ENCODE data around the gene TLE6.
"Not testable (repeated sequence)": the region's sequence is repeated elsewhere in the genome, so short reads cannot be mapped to it uniquely, and the experiment has no call there.

Gene TLE6

DNA sequence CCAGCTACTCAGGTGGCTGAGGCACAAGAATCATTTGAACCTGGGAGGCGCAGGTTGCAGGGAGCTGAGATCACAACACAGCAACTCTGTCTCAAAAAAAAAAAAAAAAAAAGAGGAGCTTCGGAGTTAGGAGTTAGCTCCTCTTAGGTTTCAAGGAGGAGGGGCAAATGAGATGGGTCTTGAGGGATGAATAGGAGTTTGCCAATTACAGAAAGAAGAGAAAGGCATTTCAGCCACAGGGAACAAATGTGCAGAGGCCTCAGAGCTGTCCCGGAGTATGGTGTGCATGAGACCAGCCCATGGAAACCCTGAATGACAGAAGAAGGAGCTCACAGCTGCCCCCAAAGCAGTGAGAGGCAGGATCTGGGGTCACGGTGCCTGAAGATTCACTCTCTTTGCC, 27.2 kb downstream of the TLE6 start:
- no peak for DNase-seq (ENCODE audit: low spot score)

DNA sequence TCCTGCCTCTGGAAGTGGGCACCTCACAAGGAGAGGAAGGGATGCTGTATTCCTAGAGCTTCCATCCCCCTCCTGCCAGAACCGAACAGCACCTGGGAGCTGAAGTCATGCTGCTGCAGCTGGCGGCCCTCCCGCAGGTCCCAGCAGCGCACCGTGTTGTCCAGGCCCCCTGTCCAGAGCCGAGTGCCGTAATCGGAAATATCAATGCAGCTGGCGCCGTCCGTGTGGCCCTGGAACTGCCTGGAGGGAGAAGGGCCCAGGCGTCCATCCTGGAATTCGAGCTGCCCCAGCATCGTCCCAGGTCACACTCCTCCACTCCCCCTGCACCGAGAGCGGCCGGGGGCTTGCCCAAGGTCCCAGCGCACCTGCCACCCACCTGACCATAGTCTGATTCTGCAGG, 28.0 kb downstream of the TLE6 start:
- DNase-seq (ENCODE audit: low spot score), result no peak

DNA sequence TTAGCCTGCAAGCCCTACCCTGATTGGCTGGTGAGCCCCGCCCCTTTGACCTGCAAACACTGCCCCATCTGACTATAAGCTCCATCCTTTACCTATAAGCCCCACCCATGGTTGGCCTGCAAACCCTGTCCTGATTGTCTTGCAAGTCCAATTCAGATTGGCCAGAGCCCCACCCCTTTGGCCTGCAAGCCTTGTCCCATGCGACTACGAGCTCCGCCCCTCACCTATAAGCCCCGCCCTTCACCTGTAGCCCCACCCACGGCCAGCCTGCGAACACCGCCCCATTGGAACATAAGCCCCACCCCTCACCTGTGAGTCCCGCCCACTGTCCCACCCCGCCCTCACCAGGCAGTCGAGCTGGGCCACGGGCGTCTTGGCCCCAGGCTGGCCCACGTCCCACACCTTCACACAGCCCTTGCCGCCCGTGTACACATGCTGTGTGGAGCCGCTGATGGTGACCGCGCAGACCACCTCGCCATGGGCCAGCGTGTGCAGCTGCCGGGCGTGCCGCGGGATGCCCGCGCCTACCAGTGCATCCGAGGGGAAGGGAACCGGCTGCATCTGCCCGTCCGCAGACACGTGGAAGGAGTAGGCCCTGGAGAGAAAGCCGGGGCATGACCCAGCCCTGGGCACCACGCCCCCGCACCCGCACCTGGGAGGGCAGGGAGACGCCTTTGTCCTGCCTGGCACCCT, 28.9 kb downstream of the TLE6 start:
- DNase-seq (ENCODE audit: low spot score), result no peak

- DNase-seq (ENCODE audit: low spot score), result no peak
Observed at GRCh38 chr19:3007975-3008374, 30.6 kb downstream of the TLE6 start.

DNA sequence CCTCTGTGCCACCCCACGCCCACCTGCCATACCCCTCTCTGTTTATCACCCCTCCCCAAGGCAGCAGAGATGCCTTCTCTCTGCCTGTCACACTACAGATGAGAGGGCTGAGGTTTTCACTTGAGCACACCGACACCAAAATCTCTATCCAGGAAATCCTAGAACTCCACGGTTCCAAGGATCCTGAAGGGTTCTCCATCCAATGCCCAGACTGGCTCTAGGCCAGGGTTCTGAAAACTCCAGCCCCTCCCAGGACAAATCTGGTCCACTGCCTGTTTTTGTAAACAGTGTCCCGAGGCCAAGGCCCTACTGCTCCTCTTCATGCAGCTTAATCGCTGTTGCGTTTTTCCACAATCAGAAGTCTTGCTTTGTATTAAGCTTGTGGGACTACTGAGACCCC, 31.6 kb downstream of the TLE6 start:
- no peak for DNase-seq (ENCODE audit: low spot score)

GRCh38 chr19:3010871-3011270, 33.5 kb downstream of the TLE6 start:
- DNase-seq (ENCODE audit: low spot score), result no peak

DNA sequence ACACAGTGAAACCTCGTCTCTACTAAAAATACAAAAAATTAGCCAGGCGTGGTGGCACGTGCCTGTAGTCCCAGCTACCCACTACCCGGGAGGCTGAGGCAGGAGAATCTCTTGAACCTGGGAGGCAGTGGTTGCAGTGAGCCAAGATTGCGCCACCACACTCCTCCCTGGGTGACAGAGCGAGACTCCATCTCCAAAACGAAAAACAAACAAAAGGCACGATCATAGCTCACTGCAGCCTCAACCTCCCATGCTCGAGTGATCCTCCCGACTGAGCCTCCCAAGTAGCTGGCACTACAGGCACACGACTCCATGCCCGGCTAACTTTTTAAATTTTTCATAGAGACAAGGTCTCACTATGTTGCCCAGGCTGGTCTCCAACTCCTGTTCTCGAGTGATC, 34.7 kb downstream of the TLE6 start:
- DNase-seq (ENCODE audit: low spot score), result not testable (repeated sequence)

DNA sequence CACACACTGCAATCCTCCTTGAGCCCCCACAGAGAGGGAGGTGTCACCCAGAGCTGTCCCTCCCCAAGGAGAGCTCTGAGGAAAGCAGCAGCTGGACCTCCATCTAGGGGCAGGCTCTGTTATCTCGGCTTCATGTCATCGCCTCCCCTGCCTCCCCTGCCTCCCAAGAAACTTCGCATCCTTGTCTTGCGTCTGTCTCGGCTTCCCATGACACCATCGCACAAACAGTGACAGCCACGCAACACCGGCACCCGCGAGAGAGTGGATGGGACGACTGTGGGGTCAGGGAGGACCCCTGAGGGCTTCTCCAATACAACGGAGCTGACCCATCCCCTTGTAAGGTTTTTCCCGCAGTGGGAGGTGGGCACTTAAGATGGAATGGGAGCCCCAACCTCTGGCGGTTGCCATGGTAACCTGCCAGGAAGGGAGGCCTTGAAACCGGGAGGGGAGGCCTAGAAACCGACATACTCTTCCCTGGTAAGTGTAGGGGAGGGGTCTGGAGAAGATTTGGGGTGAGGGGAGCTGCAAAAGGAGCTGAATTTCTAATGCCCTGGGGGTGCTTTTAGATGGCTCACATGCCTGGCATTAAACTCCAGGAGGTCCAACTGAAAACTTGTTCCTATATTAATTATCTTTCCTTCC, 35.4 kb downstream of the TLE6 start:
- no peak for DNase-seq (ENCODE audit: low spot score)

DNA sequence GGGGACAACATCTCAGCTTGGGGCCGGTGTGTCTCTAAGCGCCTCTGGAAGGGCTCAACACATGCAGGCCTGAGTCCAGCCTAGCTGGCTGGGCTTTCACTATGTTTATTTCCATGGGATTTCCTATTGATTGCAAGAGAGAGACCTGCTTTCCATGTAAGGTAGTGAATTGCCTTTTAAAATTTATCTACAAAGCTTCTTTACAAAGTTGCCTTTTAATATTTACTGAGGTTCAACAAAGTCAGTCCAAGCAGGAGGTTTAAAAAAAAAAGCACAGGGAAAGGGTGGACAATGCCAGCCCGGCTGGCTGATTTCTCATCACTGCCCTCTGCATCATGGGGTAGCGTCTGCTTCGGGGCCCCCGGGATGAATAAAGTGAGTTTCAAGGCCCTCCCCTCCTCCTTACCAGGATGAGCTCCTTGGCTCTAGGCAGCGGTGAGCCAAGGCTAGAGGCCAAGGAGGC, 35.9 kb downstream of the TLE6 start:
- no peak for DNase-seq (ENCODE audit: low spot score)

DNA sequence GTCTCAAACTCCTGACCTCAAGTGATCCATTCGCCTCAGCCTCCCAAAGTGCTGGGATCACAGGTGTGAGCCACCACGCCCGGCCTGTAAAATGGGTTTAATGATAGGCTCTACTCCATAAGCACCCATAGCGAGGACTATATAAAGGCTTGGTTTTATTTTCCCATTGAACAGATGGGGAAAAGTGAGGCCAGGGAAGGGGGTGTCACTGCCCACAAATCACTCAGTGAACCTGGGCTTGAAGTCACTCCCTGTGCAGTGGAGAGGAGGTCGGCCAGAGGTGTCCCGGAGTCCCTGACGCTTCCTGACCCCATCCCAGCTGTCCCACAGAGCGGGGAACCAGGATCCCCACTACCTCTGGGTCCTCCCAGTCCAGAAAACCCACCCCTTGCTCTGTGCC, 36.8 kb downstream of the TLE6 start:
- DNase-seq (ENCODE audit: low spot score), result no peak

DNA sequence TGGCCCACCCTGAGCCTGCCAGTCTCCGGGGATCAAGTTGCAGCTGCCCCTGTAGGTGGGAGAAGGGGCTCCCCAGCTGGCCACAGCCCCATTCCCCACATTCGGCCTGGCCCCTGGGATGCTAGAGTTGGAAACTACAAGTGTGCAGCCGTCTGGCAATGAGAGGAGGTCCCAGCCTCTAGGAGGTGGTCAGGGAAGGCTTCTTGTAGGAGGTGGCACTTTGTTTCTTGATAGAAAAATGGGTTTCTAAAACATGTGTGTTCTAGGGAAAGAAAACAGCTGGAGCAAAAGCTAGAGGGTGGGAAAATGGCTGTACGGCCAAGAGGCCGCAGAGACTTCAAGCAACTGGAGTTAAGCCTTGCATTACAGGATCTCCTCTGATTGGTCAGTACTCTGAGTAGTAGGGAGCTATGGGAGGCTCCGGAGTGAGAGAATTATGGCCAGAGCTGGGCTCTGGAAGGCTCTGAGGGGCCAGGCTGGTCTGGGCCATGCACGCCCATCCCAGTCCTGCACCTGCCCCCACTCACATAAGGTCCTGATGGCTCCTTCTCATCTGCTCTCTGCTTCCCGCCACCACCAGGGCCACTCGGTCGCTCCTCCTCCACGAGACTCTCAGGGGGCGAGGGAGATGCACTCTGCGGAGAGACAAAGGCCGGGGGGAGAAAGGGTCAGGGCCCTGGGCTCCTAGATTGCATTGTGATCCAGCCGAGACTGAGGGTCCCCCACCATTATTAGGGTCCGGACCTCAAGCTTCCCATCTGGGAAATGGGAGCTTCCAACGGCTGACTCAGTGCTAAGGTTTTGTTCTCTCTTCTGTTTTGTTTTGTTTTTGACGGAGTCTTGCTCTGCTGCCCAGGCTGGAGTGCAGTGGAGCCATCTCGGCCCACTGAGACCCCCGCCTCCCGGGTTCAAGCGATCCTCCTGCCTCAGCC, 38.0 kb downstream of the TLE6 start:
- no peak for DNase-seq (ENCODE audit: low spot score)

DNA sequence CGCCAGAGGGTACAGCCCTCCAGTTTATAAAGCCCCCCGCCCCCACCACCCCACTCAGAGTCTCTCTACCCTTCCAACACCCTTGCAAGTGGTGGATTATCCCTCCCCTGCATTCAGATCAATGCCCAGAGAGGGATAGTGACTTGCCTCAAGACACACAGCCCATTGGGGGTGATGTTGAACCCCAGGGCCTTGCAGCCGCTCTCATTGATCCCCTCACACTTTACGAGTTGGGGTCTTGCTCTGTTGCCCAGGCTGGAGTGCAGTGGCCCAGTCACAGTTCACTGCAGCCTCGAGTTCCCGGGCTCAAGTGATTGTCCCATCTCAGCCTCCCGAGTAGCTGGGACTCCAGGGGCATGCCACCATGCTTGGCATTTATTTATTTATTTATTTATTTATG, 40.6 kb downstream of the TLE6 start:
- no peak for DNase-seq (ENCODE audit: low spot score)

DNA sequence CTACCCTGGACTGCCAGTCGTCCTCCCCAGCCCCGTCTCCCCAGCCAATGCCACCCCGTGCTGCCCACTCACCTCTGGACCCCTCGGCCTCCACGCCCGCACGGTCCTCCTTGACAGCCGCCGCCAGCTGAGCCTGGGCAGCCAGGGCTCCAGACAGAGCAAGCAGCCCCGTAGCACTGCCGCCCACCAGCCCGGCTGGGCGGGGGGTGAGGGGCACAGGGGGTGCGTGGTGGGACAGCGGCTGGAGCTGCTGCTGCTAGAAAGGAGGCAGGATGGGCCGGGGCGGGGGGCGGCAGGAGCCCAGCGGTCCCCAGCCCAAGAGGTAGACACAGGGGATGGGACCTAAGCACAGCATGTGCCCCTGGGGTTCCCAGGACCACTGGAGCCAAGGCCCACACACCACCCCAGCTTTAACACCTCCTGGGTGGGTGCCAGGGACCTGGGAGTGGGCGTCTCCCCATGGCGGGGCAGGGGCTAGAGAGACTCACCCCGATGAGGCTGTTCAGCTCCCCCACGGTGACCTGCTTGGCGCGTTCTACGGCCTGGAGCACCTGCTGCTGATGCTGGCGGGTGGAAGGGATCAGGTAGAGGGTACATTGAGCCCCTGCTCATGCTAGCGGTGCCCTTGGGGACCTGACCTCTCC, 42.0 kb downstream of the TLE6 start:
- DNase-seq (ENCODE audit: low spot score), result no peak

- no peak for DNase-seq (ENCODE audit: low spot score)
Observed at GRCh38 chr19:3020321-3020960, 43.1 kb downstream of the TLE6 start.

DNA sequence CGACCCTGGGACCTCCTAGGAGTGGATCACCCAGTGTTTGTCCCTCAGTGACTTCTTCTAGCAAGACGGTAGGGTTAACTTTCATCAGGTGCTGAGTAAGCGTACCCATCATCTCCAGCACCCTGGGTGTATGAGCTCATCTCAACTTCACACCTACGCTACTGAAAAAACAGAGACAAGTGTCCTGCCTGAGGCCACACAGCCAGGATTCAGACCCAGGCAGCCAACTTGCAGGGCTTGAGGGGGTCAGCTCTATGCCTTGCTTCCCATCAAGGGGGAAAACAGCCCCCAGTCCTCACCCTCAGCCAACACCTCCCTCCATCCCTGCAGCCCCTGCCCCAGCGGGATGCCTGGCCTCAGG, 47.1 kb downstream of the TLE6 start:
- no peak for DNase-seq (ENCODE audit: low spot score)

DNA sequence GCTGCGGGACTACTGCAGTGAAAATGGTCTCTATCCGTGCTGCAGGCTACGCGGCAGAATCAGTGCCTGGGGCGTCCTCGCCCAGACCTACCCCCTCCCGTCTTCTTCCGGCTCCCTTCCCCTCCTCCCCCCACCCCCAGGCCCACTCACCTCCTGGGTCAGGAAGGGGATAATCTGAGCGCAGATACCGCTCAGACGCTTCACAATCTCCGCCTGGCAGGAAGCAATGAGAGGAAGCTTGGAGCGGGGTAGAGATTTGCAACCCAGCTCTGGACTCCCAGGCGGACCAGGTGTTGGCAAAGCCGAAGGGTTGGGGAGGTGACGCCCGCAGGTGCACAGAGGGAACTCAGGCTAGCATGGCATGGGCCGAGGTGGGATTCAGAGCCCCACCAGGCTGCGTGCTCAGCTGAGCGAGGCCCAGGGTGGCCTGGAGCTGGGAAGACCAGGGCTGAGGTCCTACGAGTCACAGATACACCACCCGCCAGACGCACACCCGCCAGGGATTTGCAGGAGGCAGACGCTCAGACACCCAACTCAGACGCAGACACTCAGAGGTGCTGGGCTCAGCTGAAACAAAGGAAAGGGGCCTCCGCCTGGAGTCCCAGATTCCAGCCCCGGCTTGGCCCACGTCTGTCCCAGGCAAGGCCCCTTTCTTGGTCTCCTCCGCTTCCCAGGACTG, 47.6 kb downstream of the TLE6 start:
- DNase-seq (ENCODE audit: low spot score), result no peak

DNA sequence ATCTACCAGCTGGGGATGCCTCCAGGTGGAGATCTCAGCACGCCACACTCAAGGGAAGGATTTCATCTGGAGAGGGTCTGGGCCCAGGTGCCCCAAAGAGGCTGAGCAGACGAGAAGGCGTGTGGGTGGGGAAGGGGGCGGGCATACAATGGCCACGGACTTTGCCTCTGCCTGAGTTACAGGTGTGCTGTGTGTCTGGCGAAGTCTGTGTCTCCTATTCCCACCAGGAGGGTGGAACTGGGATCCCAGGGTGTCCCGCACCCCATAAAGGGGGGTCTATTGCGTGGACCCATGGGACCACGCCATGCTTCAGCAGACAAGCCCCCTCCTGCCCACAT, 48.2 kb downstream of the TLE6 start:
- DNase-seq (ENCODE audit: low spot score), result no peak

DNA sequence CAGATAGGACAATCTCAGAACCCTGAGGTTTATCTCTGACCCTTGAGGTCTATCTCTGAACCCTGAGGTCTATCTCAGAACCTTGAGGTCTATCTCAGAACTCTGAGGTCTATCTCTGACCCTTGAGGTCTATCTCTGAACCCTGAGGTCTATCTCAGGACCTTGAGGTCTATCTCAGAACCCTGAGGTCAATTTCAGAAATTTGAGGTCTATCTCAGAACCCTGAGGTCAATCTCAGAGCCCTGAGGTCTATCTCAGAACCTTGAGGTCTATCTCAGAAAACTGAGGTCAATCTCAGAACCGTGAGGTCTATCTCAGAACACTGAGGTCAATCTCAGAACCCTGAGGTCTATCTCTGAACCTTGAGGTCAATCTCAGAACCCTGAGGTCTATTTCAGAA, 49.4 kb downstream of the TLE6 start:
- no peak for DNase-seq (ENCODE audit: low spot score)

GRCh38 chr19:3027292-3027691, 49.9 kb downstream of the TLE6 start:
- DNase-seq (ENCODE audit: low spot score), result no peak

GRCh38 chr19:3027981-3028304, 50.6 kb downstream of the TLE6 start:
- no peak for DNase-seq (ENCODE audit: low spot score)

DNA sequence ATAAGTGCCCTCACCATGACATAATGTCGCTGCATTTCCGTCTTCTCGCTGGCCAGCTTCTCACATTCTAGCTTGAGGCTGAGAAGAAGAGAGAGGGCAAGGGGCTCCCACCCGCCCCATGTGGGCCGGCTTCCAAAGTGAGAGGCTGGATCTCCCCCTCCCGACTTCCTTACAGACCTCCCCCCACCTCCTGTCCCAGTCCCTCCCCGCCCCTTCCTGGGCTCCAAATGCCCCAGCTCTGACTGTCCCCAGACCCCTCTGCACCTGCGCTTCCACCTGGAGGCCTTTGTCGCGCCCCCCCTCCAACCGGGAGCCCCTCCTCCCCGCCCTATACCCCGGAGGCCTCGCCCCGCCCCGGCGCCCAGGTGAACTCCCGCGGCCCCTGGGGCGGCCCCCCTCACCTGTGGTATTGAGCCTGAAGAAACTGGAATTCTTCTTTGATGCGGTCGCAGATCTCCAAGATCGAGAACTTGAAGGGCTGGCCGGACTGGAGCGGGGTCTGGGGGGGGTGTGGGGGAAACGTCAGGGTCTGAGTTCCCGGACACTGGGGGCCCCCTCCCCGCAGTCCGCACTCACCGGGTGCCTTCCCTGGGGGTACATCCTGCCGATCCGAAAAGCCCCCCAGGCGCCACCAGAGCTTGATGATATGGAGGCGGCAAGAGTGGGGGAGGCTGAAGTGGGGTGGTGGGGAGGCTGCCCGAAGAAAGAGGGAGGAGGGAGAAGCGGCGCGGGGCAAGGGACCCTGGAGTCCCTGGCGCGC, 51.1 kb downstream of the TLE6 start:
- DNase-seq (ENCODE audit: low spot score), result no peak
